Activated naive CD8-positive, alpha-beta T cell (primary cell): ENCODE results near the gene NRG2.

Experiments used
- H3K27ac Mint-ChIP-seq: one replicate; pipeline ENCODE4 v1.8.0; 2021; ENCODE audit warnings: mixed read lengths
- H3K27me3 Mint-ChIP-seq: one replicate; pipeline ENCODE4 v1.8.0; 2021; ENCODE audit warnings: mixed read lengths
- H3K36me3 Mint-ChIP-seq: one replicate; pipeline ENCODE4 v1.8.0; 2021; ENCODE audit warnings: mixed read lengths
- H3K4me1 Mint-ChIP-seq: one replicate; pipeline ENCODE4 v1.8.0; 2021; ENCODE audit warnings: low read depth, mixed read lengths
- H3K4me3 Mint-ChIP-seq: one replicate; pipeline ENCODE4 v1.8.0; 2021; ENCODE audit warnings: mild to moderate bottlenecking, mixed read lengths
- H3K9me3 Mint-ChIP-seq: one replicate; pipeline ENCODE4 v1.8.0; 2021; ENCODE audit warnings: low read depth, mixed read lengths

Gene NRG2

GRCh38 chr5:139942243-139942642 is 100.9 kb downstream of the NRG2 start:
- no peaks in the 10 kb centered on the region for H3K4me1 Mint-ChIP-seq
- peaks cover 5% of the 10 kb centered on the region for H3K36me3 Mint-ChIP-seq
- peaks cover 32% of the 10 kb centered on the region for H3K27me3 Mint-ChIP-seq
- H3K27ac Mint-ChIP-seq = no peak overlapping the region
- peaks cover 21% of the 10 kb centered on the region for H3K9me3 Mint-ChIP-seq
- no peak overlapping the region for H3K4me3 Mint-ChIP-seq

GRCh38 chr5:139930406-139930805 is 112.7 kb downstream of the NRG2 start:
- Mint-ChIP-seq H3K27me3 (peaks cover 20% of the 10 kb centered on the region), H3K9me3 (no peaks in the 10 kb centered on the region), H3K36me3 (no peaks in the 10 kb centered on the region), H3K27ac (no peak overlapping the region), H3K4me3 (no peak overlapping the region), H3K4me1 (no peaks in the 10 kb centered on the region)

- no peak overlapping the region for H3K4me3 Mint-ChIP-seq
- no peaks in the 10 kb centered on the region for H3K9me3 Mint-ChIP-seq
- H3K27me3 Mint-ChIP-seq = peaks cover 17% of the 10 kb centered on the region
- H3K4me1 Mint-ChIP-seq = no peaks in the 10 kb centered on the region
- H3K36me3 Mint-ChIP-seq = no peaks in the 10 kb centered on the region
- H3K27ac Mint-ChIP-seq = no peak overlapping the region
Measured at GRCh38 chr5:139926797-139927503, 116.1 kb downstream of the NRG2 start.

GRCh38 chr5:139925650-139926640 is 117.2 kb downstream of the NRG2 start:
- H3K4me3 Mint-ChIP-seq = no peak overlapping the region
- peaks cover 14% of the 10 kb centered on the region for H3K27me3 Mint-ChIP-seq
- no peaks in the 10 kb centered on the region for H3K4me1 Mint-ChIP-seq
- no peak overlapping the region for H3K27ac Mint-ChIP-seq
- no peaks in the 10 kb centered on the region for H3K36me3 Mint-ChIP-seq
- H3K9me3 Mint-ChIP-seq = no peaks in the 10 kb centered on the region

- Mint-ChIP-seq H3K27me3 (peaks cover 13% of the 10 kb centered on the region), H3K4me1 (no peaks in the 10 kb centered on the region), H3K9me3 (no peaks in the 10 kb centered on the region), H3K27ac (no peak overlapping the region), H3K36me3 (no peaks in the 10 kb centered on the region), H3K4me3 (no peak overlapping the region)
Measured at GRCh38 chr5:139925216-139925562, 117.9 kb downstream of the NRG2 start.

- Mint-ChIP-seq H3K4me3 (no peak overlapping the region), H3K4me1 (no peaks in the 10 kb centered on the region), H3K27me3 (peaks cover 11% of the 10 kb centered on the region), H3K27ac (no peak overlapping the region), H3K36me3 (no peaks in the 10 kb centered on the region), H3K9me3 (no peaks in the 10 kb centered on the region)
Measured at GRCh38 chr5:139924294-139925215, 118.5 kb downstream of the NRG2 start.

GRCh38 chr5:139919308-139919707 is 123.8 kb downstream of the NRG2 start:
- Mint-ChIP-seq H3K27ac (no peak overlapping the region), H3K36me3 (no peaks in the 10 kb centered on the region), H3K4me1 (no peaks in the 10 kb centered on the region), H3K27me3 (peaks cover 13% of the 10 kb centered on the region), H3K4me3 (no peak overlapping the region), H3K9me3 (peaks cover 5% of the 10 kb centered on the region)

GRCh38 chr5:139915834-139916233 is 127.3 kb downstream of the NRG2 start:
- no peaks in the 10 kb centered on the region for H3K36me3 Mint-ChIP-seq
- H3K27ac Mint-ChIP-seq = no peak overlapping the region
- peaks cover 13% of the 10 kb centered on the region for H3K27me3 Mint-ChIP-seq
- no peaks in the 10 kb centered on the region for H3K4me1 Mint-ChIP-seq
- H3K4me3 Mint-ChIP-seq = no peak overlapping the region
- H3K9me3 Mint-ChIP-seq = peaks cover 5% of the 10 kb centered on the region

GRCh38 chr5:139915266-139915665 is 127.8 kb downstream of the NRG2 start:
- Mint-ChIP-seq H3K4me1 (no peaks in the 10 kb centered on the region), H3K4me3 (no peak overlapping the region), H3K9me3 (peaks cover 5% of the 10 kb centered on the region), H3K27ac (no peak overlapping the region), H3K36me3 (no peaks in the 10 kb centered on the region), H3K27me3 (peaks cover 13% of the 10 kb centered on the region)

- H3K9me3 Mint-ChIP-seq = peaks cover 5% of the 10 kb centered on the region
- peaks cover 13% of the 10 kb centered on the region for H3K27me3 Mint-ChIP-seq
- no peak overlapping the region for H3K27ac Mint-ChIP-seq
- no peaks in the 10 kb centered on the region for H3K4me1 Mint-ChIP-seq
- no peaks in the 10 kb centered on the region for H3K36me3 Mint-ChIP-seq
- H3K4me3 Mint-ChIP-seq = no peak overlapping the region
Measured at GRCh38 chr5:139914218-139914807, 128.8 kb downstream of the NRG2 start.

GRCh38 chr5:139912804-139913203 is 130.3 kb downstream of the NRG2 start:
- Mint-ChIP-seq H3K36me3 (no peaks in the 10 kb centered on the region), H3K27me3 (peaks cover 13% of the 10 kb centered on the region), H3K4me3 (no peak overlapping the region), H3K9me3 (peaks cover 5% of the 10 kb centered on the region), H3K27ac (no peak overlapping the region), H3K4me1 (no peaks in the 10 kb centered on the region)

- no peaks in the 10 kb centered on the region for H3K36me3 Mint-ChIP-seq
- H3K27ac Mint-ChIP-seq = no peak overlapping the region
- no peaks in the 10 kb centered on the region for H3K4me1 Mint-ChIP-seq
- peaks cover 5% of the 10 kb centered on the region for H3K9me3 Mint-ChIP-seq
- H3K27me3 Mint-ChIP-seq = peaks cover 12% of the 10 kb centered on the region
- no peak overlapping the region for H3K4me3 Mint-ChIP-seq
Measured at GRCh38 chr5:139912158-139912557, 130.9 kb downstream of the NRG2 start.

GRCh38 chr5:139911425-139912120 is 131.5 kb downstream of the NRG2 start:
- Mint-ChIP-seq H3K27ac (no peak overlapping the region), H3K36me3 (no peaks in the 10 kb centered on the region), H3K4me3 (no peak overlapping the region), H3K4me1 (no peaks in the 10 kb centered on the region), H3K9me3 (peaks cover under 1% of the 10 kb centered on the region), H3K27me3 (peaks cover 8% of the 10 kb centered on the region)

- Mint-ChIP-seq H3K4me1 (no peaks in the 10 kb centered on the region), H3K4me3 (no peak overlapping the region), H3K36me3 (no peaks in the 10 kb centered on the region), H3K27ac (no peak overlapping the region), H3K27me3 (peaks cover 6% of the 10 kb centered on the region), H3K9me3 (no peaks in the 10 kb centered on the region)
Measured at GRCh38 chr5:139910901-139911300, 132.2 kb downstream of the NRG2 start.
